HEK293T (cell line): ENCODE results near the gene ERBB4.

ENCODE experiments used
- ARNT ChIP-seq: fragments of 450-650 bp; IDR thresholded peaks from 2 replicates; pipeline ENCODE4 v1.6.1; 2017; ENCODE audit warnings: mild to moderate bottlenecking
- ELF4 ChIP-seq: fragments of 450-650 bp; IDR thresholded peaks from 2 replicates; pipeline ENCODE4 v1.6.1; 2017; ENCODE audit warnings: antibody characterized with exemption
- SP1 ChIP-seq: fragments of 450-650 bp; IDR thresholded peaks from 2 replicates; pipeline ENCODE4 v1.6.1; 2017

DNA sequence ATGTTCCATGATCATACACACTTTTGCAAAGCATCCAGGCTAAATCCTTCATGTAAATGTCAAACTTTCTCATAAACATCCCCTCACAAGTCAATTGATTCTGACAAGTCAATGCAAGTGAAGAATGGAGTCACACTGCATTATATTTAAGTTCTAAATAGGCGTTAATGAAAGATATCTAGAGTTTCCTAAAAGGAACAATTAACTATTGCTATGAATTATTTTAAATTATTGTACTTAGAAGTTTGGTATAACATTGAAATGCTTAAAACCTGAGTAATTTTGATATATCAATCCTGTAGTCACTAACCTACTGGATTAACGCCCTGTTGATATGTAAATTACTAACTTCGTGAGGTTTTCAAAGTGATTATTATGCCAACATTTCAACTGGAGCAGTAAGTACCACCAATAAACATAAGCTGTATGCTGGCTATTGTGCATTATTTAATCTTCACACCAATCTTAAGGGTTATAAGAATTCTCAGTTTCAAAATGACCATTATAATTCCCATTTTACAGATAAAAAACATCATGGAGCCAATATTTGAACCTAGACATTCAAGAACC, 884.3 kb downstream of the ERBB4 start:
- TF ChIP-seq ARNT (no peak), SP1 (no peak), ELF4 (no peak)
